H1 (cell line): ENCODE results near the gene PLEKHH3. TPM values are rescaled to one million over a fixed set of nuclear protein-coding genes. Genes with fewer than 3 reads are reported as not detected.

Experiments used
- CTCF ChIA-PET: fragments of 300-600 bp; sonication (Branson Sonifier 250); formaldehyde crosslinking; loops from one replicate; lab custom pipeline; 2021; ENCODE audit not compliant: partially characterized antibody; lab: Charles Lee
- POLR2A ChIA-PET: fragments of 300-600 bp; sonication (Branson Sonifier 250); formaldehyde crosslinking; loops from one replicate; lab custom pipeline; 2021; ENCODE audit warnings: inconsistent platforms; ENCODE audit not compliant: partially characterized antibody; lab: Charles Lee
- DNase-seq, 2 experiments: peaks; one replicate each; pipeline versions ENCODE4 v3.0.0 to v3.0.0-alpha.2; 2010 to 2022; ENCODE audit warnings: low spot score in 2 of 2, low read depth in 1 of 2, mixed read lengths in 1 of 2
- FAIRE-seq: peaks from 2 replicates; lab custom pipeline; 2011; peaks lifted over from hg19 to GRCh38; lab: Jason Lieb, UNC
- H2AFZ ChIP-seq: 2 replicates; pipeline ENCODE4 v1.8.1; 2012; ENCODE audit warnings: low read length, inconsistent platforms
- H2AK5ac ChIP-seq: 2 replicates; pipeline ENCODE4 v1.6.1; 2013; ENCODE audit warnings: low read depth, low read length
- H2BK120ac ChIP-seq: replicated peaks from 2 replicates; pipeline ENCODE3; 2013; ENCODE audit warnings: low read depth, low read length, inconsistent platforms
- H2BK12ac ChIP-seq: 2 replicates; pipeline ENCODE4 v1.6.1; 2013; ENCODE audit warnings: low read depth, low read length
- H2BK15ac ChIP-seq: 2 replicates; pipeline ENCODE4 v1.6.1; 2013; ENCODE audit warnings: low read length
- H2BK20ac ChIP-seq: 2 replicates; pipeline ENCODE4 v1.6.1; 2013; ENCODE audit warnings: low read length
- H2BK5ac ChIP-seq: 2 replicates; pipeline ENCODE4 v1.6.1; 2013; ENCODE audit warnings: low read depth, low read length
- H3K14ac ChIP-seq: 2 replicates; pipeline ENCODE4 v1.6.1; 2013; ENCODE audit warnings: inconsistent platforms; ENCODE audit not compliant: insufficient read length
- H3K18ac ChIP-seq: 2 replicates; pipeline ENCODE4 v1.6.1; 2013; ENCODE audit warnings: low read length; ENCODE audit errors: extremely low read depth
- H3K23ac ChIP-seq: 2 replicates; pipeline ENCODE4 v1.6.1; 2013; ENCODE audit warnings: inconsistent platforms; ENCODE audit not compliant: insufficient read length
- H3K23me2 ChIP-seq: 2 replicates; pipeline ENCODE4 v1.6.1; 2013; ENCODE audit warnings: low read depth, low read length
- H3K27ac ChIP-seq: 2 replicates; pipeline ENCODE4 v1.6.1; 2011; ENCODE audit warnings: low read depth, low read length, inconsistent platforms
- H3K27me3 ChIP-seq, 4 experiments: replicated peaks in 1 of 4; 1 replicate in 1 of 4; 2 replicates in 3 of 4; pipeline versions ENCODE4 v1.6.1 to v1.8.1; 2011 to 2013; ENCODE audit warnings: low read length in 3 of 4, mild to moderate bottlenecking in 3 of 4, inconsistent platforms in 2 of 4, mixed read lengths in 2 of 4, moderate library complexity in 1 of 4; ENCODE audit not compliant: control insufficient read depth in 3 of 4, insufficient read depth in 3 of 4; ENCODE audit errors: extremely low read depth in 1 of 4
- H3K36me3 ChIP-seq, 4 experiments: 2 replicates each; pipeline versions ENCODE4 v1.6.1 to v1.8.1; 2011 to 2013; ENCODE audit warnings: mild to moderate bottlenecking in 4 of 4, low read length in 3 of 4, moderate library complexity in 2 of 4, control low read depth in 1 of 4, inconsistent platforms in 1 of 4; ENCODE audit not compliant: insufficient read depth in 4 of 4, control insufficient read depth in 2 of 4
- H3K4ac ChIP-seq: replicated peaks from 2 replicates; pipeline ENCODE3; 2013; ENCODE audit warnings: low read length, low read depth, mixed read lengths, inconsistent platforms; ENCODE audit not compliant: insufficient read length
- H3K4me1 ChIP-seq, 4 experiments: replicated peaks in 1 of 4; 1 replicate in 1 of 4; 2 replicates in 3 of 4; pipeline versions ENCODE4 v1.6.1 to v1.8.1; 2011 to 2013; ENCODE audit warnings: low read length in 3 of 4, inconsistent platforms in 2 of 4, mixed read lengths in 1 of 4; ENCODE audit not compliant: insufficient read depth in 4 of 4, control insufficient read depth in 3 of 4
- H3K4me2 ChIP-seq, 2 experiments: 2 replicates each; pipeline versions ENCODE4 v1.6.1 to v1.8.1; 2011 to 2013; ENCODE audit warnings: low read depth in 2 of 2, low read length in 2 of 2, control low read depth in 1 of 2, inconsistent platforms in 1 of 2, mild to moderate bottlenecking in 1 of 2; ENCODE audit not compliant: insufficient read depth in 1 of 2
- H3K4me3 ChIP-seq, 4 experiments: fragments of 200-600, 300-600 bp in 1 of 4; sonication (generic), shearing (Covaris generic), sonication (Bioruptor Twin) in 1 of 4; 2 replicates each; pipeline versions ENCODE4 v1.5.1 to v1.8.1; 2011 to 2016; ENCODE audit warnings: low read length in 4 of 4, low read depth in 3 of 4, control low read depth in 2 of 4, inconsistent platforms in 2 of 4, mild to moderate bottlenecking in 2 of 4, mixed read lengths in 1 of 4, moderate library complexity in 1 of 4; ENCODE audit not compliant: insufficient read depth in 2 of 4; ENCODE audit errors: extremely low read depth in 1 of 4
- H3K56ac ChIP-seq: replicated peaks from 2 replicates; pipeline ENCODE3; 2013; ENCODE audit warnings: low read depth, mild to moderate bottlenecking, mixed read lengths, low read length, inconsistent platforms; ENCODE audit not compliant: insufficient read length
- H3K79me1 ChIP-seq: 2 replicates; pipeline ENCODE4 v1.6.1; 2013; ENCODE audit warnings: low read depth, low read length, control low read depth
- H3K79me2 ChIP-seq, 2 experiments: 2 replicates each; pipeline versions ENCODE4 v1.6.1 to v1.8.1; 2012 to 2013; ENCODE audit warnings: low read length in 2 of 2, mild to moderate bottlenecking in 2 of 2, inconsistent platforms in 1 of 2; ENCODE audit not compliant: insufficient read depth in 2 of 2, control insufficient read depth in 1 of 2
- H3K9ac ChIP-seq, 4 experiments: replicated peaks in 1 of 4; 1 replicate in 1 of 4; 2 replicates in 3 of 4; pipeline versions ENCODE4 v1.6.1 to v1.8.1; 2011 to 2013; ENCODE audit warnings: low read depth in 3 of 4, low read length in 3 of 4, control low read depth in 2 of 4, mild to moderate bottlenecking in 2 of 4, moderate library complexity in 2 of 4, inconsistent platforms in 1 of 4; ENCODE audit errors: extremely low read depth in 1 of 4
- H3K9me3 ChIP-seq, 2 experiments: 2 replicates each; pipeline versions ENCODE4 v1.6.1 to v1.8.1; 2012 to 2013; ENCODE audit warnings: mild to moderate bottlenecking in 2 of 2, moderate library complexity in 2 of 2, control low read depth in 1 of 2, inconsistent platforms in 1 of 2, low read depth in 1 of 2, low read length in 1 of 2, mixed read lengths in 1 of 2; ENCODE audit not compliant: insufficient read depth in 2 of 2
- H4K20me1 ChIP-seq, 2 experiments: replicated peaks in 1 of 2; 2 replicates each; pipeline versions ENCODE3 to v1.8.1; 2011 to 2013; ENCODE audit warnings: inconsistent platforms in 2 of 2, low read length in 2 of 2, mild to moderate bottlenecking in 1 of 2; ENCODE audit not compliant: insufficient read depth in 2 of 2, control insufficient read depth in 1 of 2
- H4K5ac ChIP-seq: 2 replicates; pipeline ENCODE4 v1.6.1; 2013; ENCODE audit warnings: low read length, low read depth, mixed read lengths, inconsistent platforms; ENCODE audit not compliant: insufficient read length
- H4K8ac ChIP-seq: 2 replicates; pipeline ENCODE4 v1.8.0; 2013; ENCODE audit warnings: mild to moderate bottlenecking, moderate library complexity, low read length, inconsistent platforms; ENCODE audit not compliant: insufficient read depth; ENCODE audit errors: extremely low read depth
- H4K91ac ChIP-seq: replicated peaks from 2 replicates; pipeline ENCODE3; 2013; ENCODE audit warnings: low read length, mixed read lengths, inconsistent platforms; ENCODE audit not compliant: insufficient read length
- ASH2L ChIP-seq: fragments of 200-600, 300-600 bp; sonication (generic); IDR thresholded peaks from one replicate; pipeline ENCODE4 v1.7.1; 2017; ENCODE audit warnings: low read length
- ATF2 ChIP-seq: IDR thresholded peaks from 2 replicates; pipeline ENCODE4 v1.6.1; 2012; ENCODE audit warnings: low read length, inconsistent platforms
- CHD2 ChIP-seq: IDR thresholded peaks from 2 replicates; pipeline ENCODE4 v1.6.1; 2012; ENCODE audit warnings: low read length, improper control_type of control experiment
- CREB1 ChIP-seq: IDR thresholded peaks from 2 replicates; pipeline ENCODE4 v1.6.1; 2012; ENCODE audit warnings: inconsistent platforms
- GTF2F1 ChIP-seq: IDR thresholded peaks from 2 replicates; pipeline ENCODE4 v1.6.1; 2012; ENCODE audit warnings: low read depth, low read length, improper control_type of control experiment, borderline replicate concordance
- MAFK ChIP-seq: IDR thresholded peaks from 2 replicates; pipeline ENCODE4 v1.6.1; 2012; ENCODE audit warnings: low read depth, mild to moderate bottlenecking, improper control_type of control experiment, low read length
- PHF8 ChIP-seq: fragments of 200-600 bp; sonication (generic); conservative IDR thresholded peaks from 2 replicates; pipeline ENCODE4 v1.7.1; 2012; ENCODE audit warnings: low read depth, mild to moderate bottlenecking, inconsistent platforms, low read length, moderate library complexity
- POLR2A ChIP-seq, 2 experiments: IDR thresholded peaks; 1 replicate in 1 of 2; 2 replicates in 1 of 2; pipeline ENCODE4 v1.6.1; 2011; ENCODE audit warnings: low read depth in 2 of 2, low read length in 2 of 2, mild to moderate bottlenecking in 2 of 2; ENCODE audit errors: control extremely low read depth in 1 of 2
- RAD21 ChIP-seq, 2 experiments: IDR thresholded peaks in 1 of 2; conservative IDR thresholded peaks in 1 of 2; 2 replicates each; pipeline ENCODE4 v1.6.1; 2011; ENCODE audit warnings: low read depth in 2 of 2, low read length in 2 of 2, improper control_type of control experiment in 1 of 2, inconsistent platforms in 1 of 2, mild to moderate bottlenecking in 1 of 2, moderate library complexity in 1 of 2
- RXRA ChIP-seq: IDR thresholded peaks from 2 replicates; pipeline ENCODE4 v1.6.1; 2011; ENCODE audit warnings: low read depth, mild to moderate bottlenecking, low read length, moderate library complexity; ENCODE audit not compliant: insufficient read depth
- TAF1 ChIP-seq: IDR thresholded peaks from 2 replicates; pipeline ENCODE4 v1.6.1; 2011; ENCODE audit warnings: mild to moderate bottlenecking, low read depth, low read length
- TAF7 ChIP-seq: optimal IDR thresholded peaks from 2 replicates; pipeline ENCODE3; 2011; ENCODE audit warnings: low read depth, mild to moderate bottlenecking, inconsistent platforms, low read length, moderate library complexity, borderline replicate concordance
- WGBS, 2 experiments: shearing (Covaris generic) in 1 of 2; methylation state at CpG; one replicate each; pipeline versions ENCODE4 v1.1.6 to v1.1.7; 2013 to 2015; ENCODE audit warnings: low lambda C conversion rate in 2 of 2, mixed read lengths in 2 of 2, inconsistent platforms in 1 of 2, low coverage in 1 of 2, missing lambda C conversion rate in 1 of 2; ENCODE audit not compliant: insufficient replicate concordance in 2 of 2, insufficient coverage in 1 of 2, insufficient read length in 1 of 2; ENCODE audit errors: extremely low coverage in 1 of 2, missing lambda C conversion rate in 1 of 2; 5-methylcytosine and 5-hydroxymethylcytosine counted together
- polyA plus RNA-seq, 7 experiments: library from polyadenylated mRNA; depleted of rRNA in 3 of 7; stranded (reverse) in 5 of 7; unstranded in 2 of 7; fragments of >200 nt in 5 of 7; fragments of 200-250 nt in 2 of 7; gene quantifications; 1 replicate in 5 of 7; 2 replicates in 1 of 7; 4 replicates in 1 of 7; pipeline versions ENCODE4 v1.2.1 to v1.2.3, GENCODE V29; 2011 to 2013; ENCODE audit warnings: missing spikeins in 2 of 7, mixed read lengths in 2 of 7
- total RNA-seq: library from RNA; stranded (reverse); fragmentation: NEBNext Ultra II Directional; extraction: Animal tissue kit (Norgen Biotek cat#: 25700); gene quantifications from 2 replicates; pipeline ENCODE4 v1.2.1, GENCODE V29; 2021

The PLEKHH3 gene
- total and polyA plus RNA-seq, 2 of the 8 experiments (the other 6 are each of a cell fraction or from before 2014, with no cell fraction given), result 11.1 to 13.5 TPM

DNA sequence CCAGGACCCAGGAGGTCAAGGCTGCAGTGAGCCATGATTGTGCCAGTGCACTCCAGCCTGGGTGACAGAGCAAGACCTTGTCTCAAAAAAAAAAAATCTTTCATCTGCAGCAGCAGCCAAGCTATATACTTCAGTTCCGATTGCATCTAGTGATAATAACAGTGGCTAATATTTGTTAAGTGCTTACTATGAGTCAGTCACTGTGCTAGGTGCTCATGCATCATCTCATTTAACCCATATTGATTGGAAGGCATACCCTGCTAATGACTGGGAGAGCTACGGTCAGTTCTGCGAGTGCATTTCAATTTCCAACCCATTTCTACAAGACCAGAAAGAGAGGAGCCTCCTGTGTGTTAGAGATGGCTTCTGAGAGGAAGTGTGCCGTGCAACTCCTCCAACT, 25.4 kb downstream of the PLEKHH3 start:
- no peak overlapping the region for H2AK5ac ChIP-seq
- POLR2A ChIA-PET, result interaction anchor here (0.6 to 1.0 kb wide), 4 partner anchors 9 to 400 kb away, joined by 3 read pairs; no protein-coding TSS in a partner anchor
- no peak overlapping the region for H2BK12ac ChIP-seq
- H3K79me1 ChIP-seq, result no peaks in the 10 kb centered on the region
- H4K20me1 ChIP-seq, result no peaks in the 10 kb centered on the region
- H3K79me2 ChIP-seq, result no peaks in the 10 kb centered on the region
- no peak overlapping the region for H3K4me2 ChIP-seq
- H3K18ac ChIP-seq, result no peak overlapping the region
- CTCF ChIA-PET, result interaction anchor here (0.6 to 1.2 kb wide), 3 partner anchors 15 to 1999 kb away, joined by 3 read pairs; no protein-coding TSS in a partner anchor
- WGBS, 2 experiments, result 94% methylated on average over 4 of the region's 4 CpGs; no CpG with 5 or more reads in 1 of the 2 experiments
- no peak overlapping the region for H2BK5ac ChIP-seq
- peaks cover 0 to 7% (median 0%) of the 10 kb centered on the region in 4 experiments; a peak in 3 of 7 replicates for H3K4me1 ChIP-seq
- DNase-seq (no peak), FAIRE-seq (no peak)
- no peak overlapping the region for H2BK120ac ChIP-seq
- H4K5ac ChIP-seq, result no peak overlapping the region
- H3K23ac ChIP-seq, result no peak overlapping the region
- TF ChIP-seq MAFK (no peak), POLR2A (IDR thresholded peaks at IDR 0.05; ENCODE audit: control extremely low read depth in 1 of 2, low read depth in 2 of 2, low read length in 2 of 2) (no peak), PHF8 (no peak), ATF2 (no peak), TAF1 (no peak), RXRA (no peak), ASH2L (no peak), CHD2 (no peak), TAF7 (no peak), RAD21 (IDR thresholded peaks at IDR 0.05 in 1 of 2, conservative IDR thresholded peaks at IDR 0.05 in 1 of 2; ENCODE audit: low read depth in 2 of 2, low read length in 2 of 2) (no peak), CREB1 (no peak), GTF2F1 (no peak)
- H3K4me3 ChIP-seq, result no peak overlapping the region
- no peaks in the 10 kb centered on the region for H3K9me3 ChIP-seq
- H2BK20ac ChIP-seq, result no peak overlapping the region
- no peaks in the 10 kb centered on the region for H3K36me3 ChIP-seq
- no peak overlapping the region for H4K91ac ChIP-seq
- H3K14ac ChIP-seq, result no peak overlapping the region
- H3K9ac ChIP-seq, result no peak overlapping the region
- H3K56ac ChIP-seq, result no peak overlapping the region
- no peak overlapping the region for H3K4ac ChIP-seq
- H4K8ac ChIP-seq, result no peak overlapping the region
- no peak overlapping the region for H2BK15ac ChIP-seq
- no peaks in the 10 kb centered on the region for H3K27me3 ChIP-seq
- no peak overlapping the region for H2AFZ ChIP-seq
- no peaks in the 10 kb centered on the region; the same call in 1 of the 2 replicates for H3K23me2 ChIP-seq
- H3K27ac ChIP-seq, result no peak overlapping the region
